Liver (tissue), 9 donors: ENCODE measurements around the gene CAMLG. TPM values are rescaled to one million over a fixed set of nuclear protein-coding genes. Genes with fewer than 3 reads are reported as not detected.
A peak's percentile ranks its signal among the peaks of the same experiment; 100 is the strongest.

Experiments used
- DNase-seq: peaks from one replicate; pipeline ENCODE4 v3.0.0-alpha.2; 2017; ENCODE audit warnings: low spot score
- H3K27ac ChIP-seq, 2 donors: one replicate each; pipeline ENCODE4 v1.7.0; 2013; ENCODE audit warnings: inconsistent platforms in 2 of 2, low read length in 2 of 2, control low read depth in 1 of 2, low read depth in 1 of 2, mild to moderate bottlenecking in 1 of 2
- H3K27me3 ChIP-seq, 4 donors: one replicate each; pipeline versions ENCODE4 v1.6.1 to v1.7.0; 2013; ENCODE audit warnings: low read length in 3 of 4, inconsistent platforms in 1 of 4, mild to moderate bottlenecking in 1 of 4, moderate library complexity in 1 of 4; ENCODE audit not compliant: control insufficient read depth in 4 of 4, insufficient read depth in 4 of 4
- H3K36me3 ChIP-seq, 4 donors: one replicate each; pipeline versions ENCODE4 v1.6.1 to v1.7.0; 2013; ENCODE audit warnings: low read length in 3 of 4, mild to moderate bottlenecking in 3 of 4, low read depth in 1 of 4, moderate library complexity in 1 of 4; ENCODE audit not compliant: control insufficient read depth in 4 of 4, insufficient read depth in 3 of 4
- H3K4me1 ChIP-seq, 4 donors: one replicate each; pipeline versions ENCODE4 v1.6.1 to v1.7.0; 2013; ENCODE audit warnings: low read length in 3 of 4, mild to moderate bottlenecking in 3 of 4, moderate library complexity in 1 of 4; ENCODE audit not compliant: control insufficient read depth in 4 of 4, insufficient read depth in 4 of 4
- H3K4me3 ChIP-seq, 3 donors: one replicate each; pipeline versions ENCODE4 v1.6.1 to v1.7.0; 2013; ENCODE audit warnings: low read length in 3 of 3, control low read depth in 1 of 3, low read depth in 1 of 3, mild to moderate bottlenecking in 1 of 3
- H3K9ac ChIP-seq, 2 donors: one replicate each; pipeline ENCODE4 v1.7.0; 2013; ENCODE audit warnings: low read length in 2 of 2, mild to moderate bottlenecking in 2 of 2, moderate library complexity in 2 of 2, control low read depth in 1 of 2, low read depth in 1 of 2
- H3K9me3 ChIP-seq, 4 donors: one replicate each; pipeline versions ENCODE4 v1.6.1 to v1.7.0; 2013; ENCODE audit warnings: low read length in 3 of 4; ENCODE audit not compliant: control insufficient read depth in 4 of 4
- EGR1 ChIP-seq, 2 donors: IDR thresholded peaks; 2 replicates each; pipeline ENCODE4 v1.6.1; 2016 to 2018; ENCODE audit warnings: antibody characterized with exemption in 2 of 2, low read depth in 2 of 2
- FOXA1 ChIP-seq: IDR thresholded peaks from 2 replicates; pipeline ENCODE4 v1.6.1; 2016; ENCODE audit warnings: antibody characterized with exemption
- FOXA2 ChIP-seq: IDR thresholded peaks from 2 replicates; pipeline ENCODE4 v1.6.1; 2016; ENCODE audit warnings: antibody characterized with exemption
- GABPA ChIP-seq, 2 donors: IDR thresholded peaks in 1 of 2; conservative IDR thresholded peaks in 1 of 2; 2 replicates each; pipeline ENCODE4 v1.6.1; 2016; ENCODE audit warnings: antibody characterized with exemption in 2 of 2, mild to moderate bottlenecking in 1 of 2, moderate library complexity in 1 of 2
- HNF4A ChIP-seq, 2 donors: conservative IDR thresholded peaks; 2 replicates each; pipeline ENCODE4 v1.6.1; 2016; ENCODE audit warnings: antibody characterized with exemption in 2 of 2, mild to moderate bottlenecking in 2 of 2
- MAX ChIP-seq: IDR thresholded peaks from 2 replicates; pipeline ENCODE4 v1.6.1; 2016; ENCODE audit warnings: antibody characterized with exemption
- NR2F2 ChIP-seq: IDR thresholded peaks from 2 replicates; pipeline ENCODE4 v1.6.1; 2016; ENCODE audit warnings: antibody characterized with exemption
- RAD21 ChIP-seq, 2 donors: IDR thresholded peaks; 2 replicates each; pipeline ENCODE4 v1.6.1; 2016; ENCODE audit warnings: antibody characterized with exemption in 2 of 2, mild to moderate bottlenecking in 2 of 2
- REST ChIP-seq: IDR thresholded peaks from 2 replicates; pipeline ENCODE4 v1.6.1; 2016; ENCODE audit warnings: antibody characterized with exemption, mild to moderate bottlenecking
- RXRA ChIP-seq, 2 donors: IDR thresholded peaks; 2 replicates each; pipeline ENCODE4 v1.6.1; 2017 to 2018; ENCODE audit warnings: antibody characterized with exemption in 2 of 2, mild to moderate bottlenecking in 1 of 2
- SP1 ChIP-seq: IDR thresholded peaks from 2 replicates; pipeline ENCODE4 v1.6.1; 2018; ENCODE audit warnings: antibody characterized with exemption, mild to moderate bottlenecking
- TAF1 ChIP-seq: conservative IDR thresholded peaks from 2 replicates; pipeline ENCODE4 v1.6.1; 2016; ENCODE audit warnings: antibody characterized with exemption, mild to moderate bottlenecking
- YY1 ChIP-seq: IDR thresholded peaks from 2 replicates; pipeline ENCODE4 v1.6.1; 2016; ENCODE audit warnings: antibody characterized with exemption, mild to moderate bottlenecking
- WGBS: extraction: QIAGEN DNeasy Blood & Tissue Kit; methylation state at CpG from one replicate; pipeline ENCODE4 v1.1.7; 2013; 5-methylcytosine and 5-hydroxymethylcytosine counted together
- polyA plus RNA-seq, 2 donors: library from polyadenylated mRNA; stranded (reverse) in 1 of 2; unstranded in 1 of 2; fragments of 200-250 nt in 1 of 2; fragments of >200 nt in 1 of 2; fragmentation: Nextera tagmentation in 1 of 2; extraction: Ambion mirVana in 1 of 2; gene quantifications; one replicate each; pipeline versions ENCODE4 v1.2.1 to v1.2.3, GENCODE V29; 2013 to 2015
- total RNA-seq, 2 donors: library from RNA; depleted of rRNA; stranded (reverse); fragments of >200 nt; gene quantifications; one replicate each; pipeline ENCODE4 v1.2.3, GENCODE V29; 2014
- TF ChIP-seq, protein P1 (sequence below): fragments of 150-350 bp; IDR thresholded peaks from 2 replicates; pipeline ENCODE4 v1.5.1; 2017; ENCODE audit warnings: improper control_type of control experiment, low read depth, low read length; ENCODE audit not compliant: missing input control
- TF ChIP-seq, protein P2 (sequence below): IDR thresholded peaks from 2 replicates; pipeline ENCODE4 v1.6.1; 2016; ENCODE audit warnings: antibody characterized with exemption
- donor health status: healthy.
- donor health status: healthy.
- donor health status: healthy.
- donor health status: healthy.
- donor health status: healthy.

Gene CAMLG
- total and polyA plus RNA-seq, 4 donors = 5.2 to 17.0 (median 9.8) TPM

GRCh38 chr5:134742134-134742533 is 3.8 kb downstream of the CAMLG start:
- no peaks in the 10 kb centered on the region for H3K9me3 ChIP-seq
- TF ChIP-seq GABPA (IDR thresholded peaks at IDR 0.05 in 1 of 2, conservative IDR thresholded peaks at IDR 0.05 in 1 of 2) = no peak
- TF ChIP-seq HNF4A (conservative IDR thresholded peaks at IDR 0.05) = no peak
- no peak overlapping the region for H3K9ac ChIP-seq
- no peak overlapping the region for H3K4me3 ChIP-seq
- H3K36me3 ChIP-seq = peaks cover 0 to 2% (median 0%) of the 10 kb centered on the region in 4 donors
- WGBS = 97% methylated on average over 2 of the region's 2 CpGs
- H3K4me1 ChIP-seq = peaks cover 0 to 19% (median 6%) of the 10 kb centered on the region in 4 donors
- no peak overlapping the region for H3K27ac ChIP-seq
- DNase-seq = no peak
- H3K27me3 ChIP-seq = no peaks in the 10 kb centered on the region

- WGBS = 93% methylated on average over 3 of the region's 3 CpGs
- DNase-seq = no peak
- no peaks in the 10 kb centered on the region for H3K4me1 ChIP-seq
- no peaks in the 10 kb centered on the region for H3K27me3 ChIP-seq
- H3K4me3 ChIP-seq = no peak overlapping the region
- TF ChIP-seq TAF1 (no peak), GABPA (IDR thresholded peaks at IDR 0.05 in 1 of 2, conservative IDR thresholded peaks at IDR 0.05 in 1 of 2) (no peak), YY1 (no peak), SP1 (no peak), HNF4A (conservative IDR thresholded peaks at IDR 0.05) (no peak), FOXA1 (no peak), RAD21 (IDR thresholded peaks at IDR 0.05) (no peak), NR2F2 (no peak), EGR1 (IDR thresholded peaks at IDR 0.05; ENCODE audit: low read depth in 2 of 2) (no peak), REST (no peak)
- TF ChIP-seq, protein P1, sequence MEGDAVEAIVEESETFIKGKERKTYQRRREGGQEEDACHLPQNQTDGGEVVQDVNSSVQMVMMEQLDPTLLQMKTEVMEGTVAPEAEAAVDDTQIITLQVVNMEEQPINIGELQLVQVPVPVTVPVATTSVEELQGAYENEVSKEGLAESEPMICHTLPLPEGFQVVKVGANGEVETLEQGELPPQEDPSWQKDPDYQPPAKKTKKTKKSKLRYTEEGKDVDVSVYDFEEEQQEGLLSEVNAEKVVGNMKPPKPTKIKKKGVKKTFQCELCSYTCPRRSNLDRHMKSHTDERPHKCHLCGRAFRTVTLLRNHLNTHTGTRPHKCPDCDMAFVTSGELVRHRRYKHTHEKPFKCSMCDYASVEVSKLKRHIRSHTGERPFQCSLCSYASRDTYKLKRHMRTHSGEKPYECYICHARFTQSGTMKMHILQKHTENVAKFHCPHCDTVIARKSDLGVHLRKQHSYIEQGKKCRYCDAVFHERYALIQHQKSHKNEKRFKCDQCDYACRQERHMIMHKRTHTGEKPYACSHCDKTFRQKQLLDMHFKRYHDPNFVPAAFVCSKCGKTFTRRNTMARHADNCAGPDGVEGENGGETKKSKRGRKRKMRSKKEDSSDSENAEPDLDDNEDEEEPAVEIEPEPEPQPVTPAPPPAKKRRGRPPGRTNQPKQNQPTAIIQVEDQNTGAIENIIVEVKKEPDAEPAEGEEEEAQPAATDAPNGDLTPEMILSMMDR = no peak
- H3K36me3 ChIP-seq = peaks cover 0 to 6% (median 3%) of the 10 kb centered on the region in 4 donors
- no peak overlapping the region for H3K9ac ChIP-seq
- H3K27ac ChIP-seq = no peak overlapping the region
- H3K9me3 ChIP-seq = no peaks in the 10 kb centered on the region
Observed at GRCh38 chr5:134749415-134749814, 11.1 kb downstream of the CAMLG start.

DNA sequence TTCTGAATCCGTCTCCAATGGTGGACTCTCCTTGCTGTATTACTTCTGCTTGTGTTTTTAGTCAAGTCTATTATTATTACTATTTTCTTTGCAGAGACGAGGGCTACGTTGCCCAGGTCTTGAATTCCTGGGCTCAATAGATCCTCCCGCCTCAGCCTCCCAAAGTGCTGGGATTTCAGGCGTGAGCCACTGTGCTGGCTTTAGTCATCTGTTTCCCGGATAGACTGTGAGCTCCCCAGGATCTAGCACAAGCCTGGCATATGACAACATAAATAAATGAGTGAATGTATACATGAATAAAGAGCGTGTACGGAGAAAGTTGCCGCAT is 19.8 kb downstream of the CAMLG start:
- Histone ChIP-seq H3K4me3 (peak overlapping the region in 2 of 3 donors; percentile 44 to 76), H3K36me3 (no peaks in the 10 kb centered on the region), H3K27me3 (no peaks in the 10 kb centered on the region), H3K9me3 (no peaks in the 10 kb centered on the region), H3K27ac (no peak overlapping the region), H3K4me1 (peaks cover 2 to 20% (median 17%) of the 10 kb centered on the region in 4 donors), H3K9ac (no peak overlapping the region)
- TF ChIP-seq RXRA (IDR thresholded peaks at IDR 0.05) (no peak), YY1 (no peak), NR2F2 (no peak), FOXA2 (no peak), MAX (no peak), FOXA1 (no peak)
- TF ChIP-seq, protein P2, sequence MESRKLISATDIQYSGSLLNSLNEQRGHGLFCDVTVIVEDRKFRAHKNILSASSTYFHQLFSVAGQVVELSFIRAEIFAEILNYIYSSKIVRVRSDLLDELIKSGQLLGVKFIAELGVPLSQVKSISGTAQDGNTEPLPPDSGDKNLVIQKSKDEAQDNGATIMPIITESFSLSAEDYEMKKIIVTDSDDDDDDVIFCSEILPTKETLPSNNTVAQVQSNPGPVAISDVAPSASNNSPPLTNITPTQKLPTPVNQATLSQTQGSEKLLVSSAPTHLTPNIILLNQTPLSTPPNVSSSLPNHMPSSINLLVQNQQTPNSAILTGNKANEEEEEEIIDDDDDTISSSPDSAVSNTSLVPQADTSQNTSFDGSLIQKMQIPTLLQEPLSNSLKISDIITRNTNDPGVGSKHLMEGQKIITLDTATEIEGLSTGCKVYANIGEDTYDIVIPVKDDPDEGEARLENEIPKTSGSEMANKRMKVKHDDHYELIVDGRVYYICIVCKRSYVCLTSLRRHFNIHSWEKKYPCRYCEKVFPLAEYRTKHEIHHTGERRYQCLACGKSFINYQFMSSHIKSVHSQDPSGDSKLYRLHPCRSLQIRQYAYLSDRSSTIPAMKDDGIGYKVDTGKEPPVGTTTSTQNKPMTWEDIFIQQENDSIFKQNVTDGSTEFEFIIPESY = no peak
- WGBS = 28% methylated on average over 9 of the region's 9 CpGs
- no peak for DNase-seq
